ENCODE results near the gene PKP1.

PKP1 gene

GRCh38 chr1:201349092-201349491 is 65.8 kb downstream of the PKP1 start:
- ChIA-PET POLR2A (no interaction called here), CTCF (interaction anchor here (0.7 to 9.0 kb wide), 23 partner anchors 11 to 202 kb away, joined by 3 to 195 read pairs (median 20); partner anchors contain the start of gene PKP1)
- no peak for TF ChIP-seq CTCF (IDR thresholded peaks at IDR 0.05; ENCODE audit: insufficient read depth, low read length, missing control alignments)
- DNase-seq (ENCODE audit: low read depth, low spot score): no peak
- H3K4me3 ChIP-seq (ENCODE audit: low read depth, low read length): no peak overlapping the region

GRCh38 chr1:201350361-201350725 is 67.0 kb downstream of the PKP1 start:
- ChIA-PET CTCF (interaction anchor here (0.9 to 9.0 kb wide), 12 partner anchors 9 to 163 kb away, joined by 3 to 195 read pairs (median 70); no protein-coding TSS in a partner anchor), POLR2A (no interaction called here)
- no peak for TF ChIP-seq CTCF (IDR thresholded peaks at IDR 0.05; ENCODE audit: insufficient read depth, low read length, missing control alignments)
- no peak overlapping the region for H3K4me3 ChIP-seq (ENCODE audit: low read depth, low read length)
- no peak for DNase-seq (ENCODE audit: low read depth, low spot score)

DNA sequence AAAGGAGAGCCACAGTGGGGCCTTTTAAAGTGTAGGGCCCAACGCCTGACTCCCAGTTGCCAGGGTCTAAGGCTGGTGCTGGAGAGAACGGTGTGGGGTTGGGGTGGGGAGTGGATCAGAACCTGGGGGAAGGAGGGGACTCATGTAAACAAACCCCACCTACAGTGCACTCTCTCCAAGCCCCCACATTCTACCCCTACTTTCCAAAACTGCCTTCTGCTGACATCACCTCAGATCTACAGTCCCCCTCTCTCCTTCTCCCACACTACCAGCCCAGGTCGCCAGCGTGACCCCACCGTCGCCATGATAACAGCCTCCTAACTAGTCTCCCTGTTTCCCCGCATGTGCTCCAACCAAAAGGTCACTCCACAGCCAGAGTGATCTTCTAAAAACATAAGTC is 67.6 kb downstream of the PKP1 start:
- ChIA-PET POLR2A (no interaction called here), CTCF (interaction anchor here (0.9 to 9.0 kb wide), 11 partner anchors 9 to 162 kb away, joined by 3 to 195 read pairs (median 71); no protein-coding TSS in a partner anchor)
- no peak for DNase-seq (ENCODE audit: low read depth, low spot score)
- no peak for TF ChIP-seq CTCF (IDR thresholded peaks at IDR 0.05; ENCODE audit: insufficient read depth, low read length, missing control alignments)
- H3K4me3 ChIP-seq (ENCODE audit: low read depth, low read length): no peak overlapping the region

DNA sequence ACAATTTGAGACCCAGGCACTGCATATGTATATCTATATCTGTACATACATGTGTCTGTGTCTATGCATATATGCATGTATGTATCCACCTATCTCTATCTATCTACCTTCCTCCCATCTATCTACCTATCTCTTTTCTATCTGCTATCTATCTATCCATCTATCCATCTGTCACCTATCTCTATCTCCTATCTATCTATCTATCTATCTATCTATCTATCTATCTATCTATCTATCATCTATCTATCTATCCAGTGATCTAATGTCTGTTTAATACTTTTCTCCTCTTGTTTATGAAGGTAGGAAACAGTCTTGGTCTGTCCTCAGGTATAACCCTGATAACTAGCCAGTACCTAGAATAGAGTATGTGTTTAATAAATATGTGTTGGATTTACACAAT is 68.3 kb downstream of the PKP1 start:
- DNase-seq (ENCODE audit: low read depth, low spot score): no peak
- ChIA-PET CTCF (no interaction called here), POLR2A (no interaction called here)
- no peak overlapping the region for H3K4me3 ChIP-seq (ENCODE audit: low read depth, low read length)
- no peak for TF ChIP-seq CTCF (IDR thresholded peaks at IDR 0.05; ENCODE audit: insufficient read depth, low read length, missing control alignments)

DNA sequence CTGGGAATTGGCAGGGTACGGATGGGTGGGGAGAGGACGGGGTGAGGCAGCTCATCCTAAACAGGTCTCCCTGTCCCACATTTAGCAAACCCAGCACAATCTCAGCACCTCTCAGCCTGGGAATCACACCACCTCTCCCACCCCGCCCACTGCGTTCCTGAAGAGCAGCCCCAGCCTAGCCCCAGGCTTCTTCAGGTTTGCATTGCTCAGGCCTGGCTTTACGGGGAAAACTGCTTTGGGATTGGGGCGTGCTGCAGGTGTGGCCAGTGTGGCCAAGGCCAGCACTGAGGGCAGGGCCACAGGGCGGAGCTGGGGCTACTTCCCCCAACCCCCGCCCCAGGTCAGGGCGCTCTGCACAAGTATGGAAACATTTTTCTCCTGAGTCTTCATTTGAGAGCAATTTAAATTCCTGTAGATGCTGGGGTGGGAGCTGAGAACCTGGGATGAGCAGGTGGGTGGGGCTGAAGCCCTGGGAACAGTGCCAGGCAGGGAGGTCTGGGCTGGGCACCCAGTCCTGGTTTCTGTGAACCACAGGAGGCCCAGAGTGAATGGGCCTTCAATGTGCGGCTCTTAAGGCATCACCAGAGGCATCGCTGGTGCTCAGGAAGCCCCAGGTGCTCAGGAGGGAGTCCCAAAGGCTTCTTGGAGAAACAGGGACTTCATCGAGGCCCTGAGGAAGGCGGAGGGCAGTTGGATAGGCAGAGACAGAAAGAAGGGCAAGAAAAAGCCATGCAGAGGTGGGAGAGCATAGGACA is 70.1 kb downstream of the PKP1 start:
- H3K4me3 ChIP-seq (ENCODE audit: low read depth, low read length): no peak overlapping the region
- DNase-seq (ENCODE audit: low read depth, low spot score): no peak
- ChIA-PET POLR2A (no interaction called here), CTCF (interaction anchor here (1.4 to 4.3 kb wide), 2 partner anchors 8 to 99 kb away, joined by 9 to 19 read pairs; no protein-coding TSS in a partner anchor)
- no peak for TF ChIP-seq CTCF (IDR thresholded peaks at IDR 0.05; ENCODE audit: insufficient read depth, low read length, missing control alignments)

GRCh38 chr1:201354151-201354900 is 71.0 kb downstream of the PKP1 start:
- no peak for DNase-seq (ENCODE audit: low read depth, low spot score)
- no peak for TF ChIP-seq CTCF (IDR thresholded peaks at IDR 0.05; ENCODE audit: insufficient read depth, low read length, missing control alignments)
- no peak overlapping the region for H3K4me3 ChIP-seq (ENCODE audit: low read depth, low read length)
- ChIA-PET POLR2A (no interaction called here), CTCF (interaction anchor here (0.7 to 11.4 kb wide), 7 partner anchors 7 to 127 kb away, joined by 3 to 195 read pairs (median 9); no protein-coding TSS in a partner anchor)

Data from AG04449 (cell line).